ENCODE measurements around the gene CDK5. TPM values are rescaled to one million over a fixed set of nuclear protein-coding genes. Genes with fewer than 3 reads are reported as not detected.

Gene CDK5
- total RNA-seq, 1 donor from 2014 or later, result 24.9 TPM

- H3K4me1 Mint-ChIP-seq (ENCODE audit: low read depth), result peaks cover 16% of the 10 kb centered on the region
Measured at GRCh38 chr7:151091431-151091830, 33.7 kb upstream of the CDK5 start.

GRCh38 chr7:151091003-151091402 is 33.3 kb upstream of the CDK5 start:
- Mint-ChIP-seq H3K36me3 (ENCODE audit: low read depth) (peaks cover 5% of the 10 kb centered on the region), H3K9me3 (no peaks in the 10 kb centered on the region), H3K4me3 (no peak overlapping the region), H3K27me3 (ENCODE audit: insufficient read depth) (peaks cover 8% of the 10 kb centered on the region), H3K4me1 (ENCODE audit: low read depth) (peaks cover 16% of the 10 kb centered on the region), H3K27ac (no peak overlapping the region)
- no peak for DNase-seq (ENCODE audit: low spot score)
- intact Hi-C loops (cut with micrococcal nuclease), result no loop called here

More at GRCh38 chr7:151091431-151091830, 33.7 kb upstream of the CDK5 start:
- peaks cover 8% of the 10 kb centered on the region for H3K27me3 Mint-ChIP-seq (ENCODE audit: insufficient read depth)
- no peaks in the 10 kb centered on the region for H3K9me3 Mint-ChIP-seq
- no peak overlapping the region for H3K4me3 Mint-ChIP-seq
- no peak for DNase-seq (ENCODE audit: low spot score)
- no peak overlapping the region for H3K27ac Mint-ChIP-seq
- intact Hi-C loops (cut with micrococcal nuclease), result no loop called here
- H3K36me3 Mint-ChIP-seq (ENCODE audit: low read depth), result peaks cover 5% of the 10 kb centered on the region

- Mint-ChIP-seq H3K4me1 (ENCODE audit: low read depth) (peaks cover 24% of the 10 kb centered on the region), H3K36me3 (ENCODE audit: low read depth) (peaks cover 5% of the 10 kb centered on the region), H3K9me3 (no peaks in the 10 kb centered on the region), H3K27me3 (ENCODE audit: insufficient read depth) (peaks cover 14% of the 10 kb centered on the region), H3K27ac (no peak overlapping the region), H3K4me3 (no peak overlapping the region)
- intact Hi-C loops (cut with micrococcal nuclease), result loop anchor here (10.0 kb wide), 2 partner anchors 1375 to 1465 kb away; a partner anchor contains a TSS
- DNase-seq (ENCODE audit: low spot score), result no peak
Measured at GRCh38 chr7:151089893-151090730, 32.4 kb upstream of the CDK5 start.

GRCh38 chr7:151088856-151089699 is 31.4 kb upstream of the CDK5 start:
- no peak for DNase-seq (ENCODE audit: low spot score)
- peaks cover 32% of the 10 kb centered on the region for H3K4me1 Mint-ChIP-seq (ENCODE audit: low read depth)
- H3K36me3 Mint-ChIP-seq (ENCODE audit: low read depth), result peaks cover 5% of the 10 kb centered on the region
- H3K27ac Mint-ChIP-seq, result no peak overlapping the region
- no peaks in the 10 kb centered on the region for H3K9me3 Mint-ChIP-seq
- intact Hi-C loops (cut with micrococcal nuclease), result loop anchor here (10.0 kb wide), 2 partner anchors 1374 to 1464 kb away; a partner anchor contains a TSS
- peak overlapping the region; percentile 60 for H3K4me3 Mint-ChIP-seq
- peaks cover 20% of the 10 kb centered on the region for H3K27me3 Mint-ChIP-seq (ENCODE audit: insufficient read depth)

GRCh38 chr7:151088019-151088855 is 30.5 kb upstream of the CDK5 start:
- Mint-ChIP-seq H3K27me3 (ENCODE audit: insufficient read depth) (peaks cover 20% of the 10 kb centered on the region), H3K4me3 (peak overlapping the region; percentile 88), H3K9me3 (no peaks in the 10 kb centered on the region), H3K36me3 (ENCODE audit: low read depth) (peaks cover 5% of the 10 kb centered on the region), H3K4me1 (ENCODE audit: low read depth) (peaks cover 35% of the 10 kb centered on the region), H3K27ac (no peak overlapping the region)
- intact Hi-C loops (cut with micrococcal nuclease), result loop anchor here (10.0 kb wide), 2 partner anchors 1373 to 1463 kb away; a partner anchor contains a TSS
- no peak for DNase-seq (ENCODE audit: low spot score)

- Mint-ChIP-seq H3K9me3 (no peaks in the 10 kb centered on the region), H3K27me3 (ENCODE audit: insufficient read depth) (peaks cover 20% of the 10 kb centered on the region), H3K36me3 (ENCODE audit: low read depth) (peaks cover 8% of the 10 kb centered on the region), H3K27ac (peak overlapping the region; percentile 84), H3K4me3 (peak overlapping the region; percentile 88), H3K4me1 (ENCODE audit: low read depth) (peaks cover 41% of the 10 kb centered on the region)
- intact Hi-C loops (cut with micrococcal nuclease), result loop anchor here (1.0 to 10.0 kb wide), 4 partner anchors 24 to 1463 kb away; partner anchors contain the start of gene ABCF2
- no peak for DNase-seq (ENCODE audit: low spot score)
Measured at GRCh38 chr7:151087245-151088018, 29.7 kb upstream of the CDK5 start.

GRCh38 chr7:151086802-151087244 is 29.1 kb upstream of the CDK5 start:
- DNase-seq (ENCODE audit: low spot score), result no peak
- Mint-ChIP-seq H3K27ac (peak overlapping the region; percentile 74), H3K9me3 (no peaks in the 10 kb centered on the region), H3K36me3 (ENCODE audit: low read depth) (peaks cover 8% of the 10 kb centered on the region), H3K4me3 (peak overlapping the region; percentile 88), H3K4me1 (ENCODE audit: low read depth) (peaks cover 46% of the 10 kb centered on the region), H3K27me3 (ENCODE audit: insufficient read depth) (peaks cover 20% of the 10 kb centered on the region)
- intact Hi-C loops (cut with micrococcal nuclease), result loop anchor here (1.0 to 10.0 kb wide), 4 partner anchors 24 to 1462 kb away; partner anchors contain the start of gene ABCF2

GRCh38 chr7:151085691-151086620 is 28.3 kb upstream of the CDK5 start, which contains the start of gene AGAP3:
Gene AGAP3 (plus strand): TSS chr7:151086475. CDS start chr7:151086742, 267 bp downstream.
- Mint-ChIP-seq H3K27me3 (ENCODE audit: insufficient read depth) (peaks cover 20% of the 10 kb centered on the region), H3K4me3 (peak within 1 kb of the TSS; percentile 88), H3K9me3 (no peaks in the 10 kb centered on the region), H3K36me3 (ENCODE audit: low read depth) (peaks cover 8% of the 10 kb centered on the region), H3K4me1 (ENCODE audit: low read depth) (peaks cover 39% of the 10 kb centered on the region), H3K27ac (peak within 1 kb of the TSS; percentile 84)
- intact Hi-C loops (cut with micrococcal nuclease), result loop anchor here (10.0 kb wide), 2 partner anchors 1371 to 1461 kb away; a partner anchor contains a TSS
- DNase-seq (ENCODE audit: low spot score), result peak; percentile 47

GRCh38 chr7:151085329-151085690 is 27.6 kb upstream of the CDK5 start:
- Mint-ChIP-seq H3K4me3 (peak overlapping the region; percentile 87), H3K27ac (peak overlapping the region; percentile 81), H3K4me1 (ENCODE audit: low read depth) (peaks cover 39% of the 10 kb centered on the region), H3K27me3 (ENCODE audit: insufficient read depth) (peaks cover 20% of the 10 kb centered on the region), H3K36me3 (ENCODE audit: low read depth) (peaks cover 8% of the 10 kb centered on the region), H3K9me3 (no peaks in the 10 kb centered on the region)
- no peak for DNase-seq (ENCODE audit: low spot score)
- intact Hi-C loops (cut with micrococcal nuclease), result loop anchor here (10.0 kb wide), 2 partner anchors 1371 to 1461 kb away; a partner anchor contains a TSS

GRCh38 chr7:151083824-151084160 is 26.1 kb upstream of the CDK5 start:
- intact Hi-C loops (cut with micrococcal nuclease), result loop anchor here (1.0 to 10.0 kb wide), 7 partner anchors 106 to 1459 kb away; partner anchors contain the start of genes ABCF2, ACTR3C, CHPF2 and LRRC61
- Mint-ChIP-seq H3K9me3 (no peaks in the 10 kb centered on the region), H3K27ac (peak overlapping the region; percentile 55), H3K4me1 (ENCODE audit: low read depth) (peaks cover 38% of the 10 kb centered on the region), H3K36me3 (ENCODE audit: low read depth) (peaks cover 10% of the 10 kb centered on the region), H3K27me3 (ENCODE audit: insufficient read depth) (peaks cover 17% of the 10 kb centered on the region), H3K4me3 (peak overlapping the region; percentile 78)
- DNase-seq (ENCODE audit: low spot score), result no peak
